ENCODE measurements around the gene INAFM2. TPM values are rescaled to one million over a fixed set of nuclear protein-coding genes. Genes with fewer than 3 reads are reported as not detected.
A peak's percentile ranks its signal among the peaks of the same experiment; 100 is the strongest.

The INAFM2 gene
- polyA plus RNA-seq (2011; rRNA removed) (2.8 and 3.5 TPM in 2 replicates), polyA plus RNA-seq (2017; fragmentation: RNase III; extraction: RNeasy Plus Mini Kit Qiagen cat#74134 plus additional on column Dnase treatment) (3.3 to 3.9 TPM (median 3.8 TPM) in 3 replicates), polyA minus RNA-seq (2011; rRNA and poly(A)+ RNA removed) (0.74 and 1.2 TPM in 2 replicates)
- 0.98 and 1.6 TPM in 2 replicates for polyA plus RNA-seq (2012; cell fraction: cytosol; rRNA removed)
- polyA plus RNA-seq (2012; cell fraction: nucleus; rRNA removed) = 1.0 and 1.2 TPM in 2 replicates

- POLR2A ChIA-PET = interaction anchor here (1.5 to 1.7 kb wide), 2 partner anchors 14 to 18 kb away, joined by 5 read pairs; partner anchors contain the start of gene CCDC9B
- peak within 1 kb of the TSS; percentile 75 for H3K4me3 ChIP-seq
- ATAC-seq (peak; percentile 74 to 92), DNase-seq (ENCODE audit: low read depth in 1 of 2, low spot score in 1 of 2) (peak; percentile 66 to 77), FAIRE-seq (no peak)
- TF ChIP-seq, protein P1, sequence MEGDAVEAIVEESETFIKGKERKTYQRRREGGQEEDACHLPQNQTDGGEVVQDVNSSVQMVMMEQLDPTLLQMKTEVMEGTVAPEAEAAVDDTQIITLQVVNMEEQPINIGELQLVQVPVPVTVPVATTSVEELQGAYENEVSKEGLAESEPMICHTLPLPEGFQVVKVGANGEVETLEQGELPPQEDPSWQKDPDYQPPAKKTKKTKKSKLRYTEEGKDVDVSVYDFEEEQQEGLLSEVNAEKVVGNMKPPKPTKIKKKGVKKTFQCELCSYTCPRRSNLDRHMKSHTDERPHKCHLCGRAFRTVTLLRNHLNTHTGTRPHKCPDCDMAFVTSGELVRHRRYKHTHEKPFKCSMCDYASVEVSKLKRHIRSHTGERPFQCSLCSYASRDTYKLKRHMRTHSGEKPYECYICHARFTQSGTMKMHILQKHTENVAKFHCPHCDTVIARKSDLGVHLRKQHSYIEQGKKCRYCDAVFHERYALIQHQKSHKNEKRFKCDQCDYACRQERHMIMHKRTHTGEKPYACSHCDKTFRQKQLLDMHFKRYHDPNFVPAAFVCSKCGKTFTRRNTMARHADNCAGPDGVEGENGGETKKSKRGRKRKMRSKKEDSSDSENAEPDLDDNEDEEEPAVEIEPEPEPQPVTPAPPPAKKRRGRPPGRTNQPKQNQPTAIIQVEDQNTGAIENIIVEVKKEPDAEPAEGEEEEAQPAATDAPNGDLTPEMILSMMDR (IDR thresholded peaks at IDR 0.05) = peak; percentile 21; the same call in 2 of the 3 replicates
- TF ChIP-seq CEBPB (IDR thresholded peaks at IDR 0.05) (no peak), ZC3H11A (IDR thresholded peaks at IDR 0.05) (no peak), CBX8 (IDR thresholded peaks at IDR 0.05) (no peak), E2F6 (IDR thresholded peaks at IDR 0.05; ENCODE audit: borderline replicate concordance, low read depth) (peak; percentile 52; the same call in 1 of the 2 replicates), RAD21 (conservative IDR thresholded peaks at IDR 0.05 in 1 of 2, IDR thresholded peaks at IDR 0.05 in 1 of 2) (no peak), KDM1A (IDR thresholded peaks at IDR 0.05; ENCODE audit: low read depth) (no peak), JUN (IDR thresholded peaks at IDR 0.05) (peak; percentile 54 to 90; a peak in 4 of 5 replicates), POLR2A (IDR thresholded peaks at IDR 0.05; ENCODE audit: low read length) (0 out of 2 replicates have a peak, but pooled peaks have one; percentile 17)
- TF ChIP-seq, protein P2, sequence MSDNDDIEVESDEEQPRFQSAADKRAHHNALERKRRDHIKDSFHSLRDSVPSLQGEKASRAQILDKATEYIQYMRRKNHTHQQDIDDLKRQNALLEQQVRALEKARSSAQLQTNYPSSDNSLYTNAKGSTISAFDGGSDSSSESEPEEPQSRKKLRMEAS (IDR thresholded peaks at IDR 0.05) = peak; percentile 64
- H3K9me3 ChIP-seq = no peaks in the 10 kb centered on the region
- WGBS (ENCODE audit: missing lambda C conversion rate) = 0% methylated on average over 15 of the region's 103 CpGs
- peak within 1 kb of the TSS; percentile 98 for H3K4me2 ChIP-seq
- H3K27ac ChIP-seq = peak within 1 kb of the TSS; percentile 73 to 90
- CTCF ChIA-PET = interaction anchor here (1.0 to 7.5 kb wide), 8 partner anchors 8 to 100 kb away, joined by 3 to 139 read pairs (median 24); partner anchors contain the start of gene CCDC9B
- H3K4me1 ChIP-seq = peaks cover 9% of the 10 kb centered on the region; the same call in 1 of the 3 replicates
Observed at GRCh38 chr15:40323239-40323952, at the start of gene INAFM2. INAFM2 (plus strand) TSS chr15:40323692; CDS start chr15:40324056, 364 bp downstream.

- CTCF ChIA-PET = interaction anchor here (0.5 to 19.7 kb wide), 61 partner anchors 9 to 490 kb away, joined by 3 to 658 read pairs (median 5); partner anchors contain the start of genes ANKRD63, BMF, CCDC9B and PAK6
- Histone ChIP-seq H3K4me1 (no peaks in the 10 kb centered on the region), H3K4me3 (no peak overlapping the region), H3K4me2 (peak overlapping the region; percentile 34; the same call in 1 of the 3 replicates), H3K27ac (no peak overlapping the region), H3K9me3 (no peaks in the 10 kb centered on the region)
- peak; percentile 40 to 78 for DNase-seq (ENCODE audit: low read depth in 1 of 2, low spot score in 1 of 2)
- peak; percentile 31 to 63; a peak in 5 of 6 replicates for ATAC-seq
- WGBS (ENCODE audit: missing lambda C conversion rate) = 7% methylated on average over 9 of the region's 26 CpGs
- TF ChIP-seq SMC3 (IDR thresholded peaks at IDR 0.05) (peak; percentile 99), RAD21 (conservative IDR thresholded peaks at IDR 0.05 in 1 of 2, IDR thresholded peaks at IDR 0.05 in 1 of 2) (peak; percentile 88 to 89), NR3C1 (IDR thresholded peaks at IDR 0.05) (no peak), CBX2 (IDR thresholded peaks at IDR 0.05; ENCODE audit: borderline replicate concordance, low read depth) (no peak)
- TF ChIP-seq, protein P1 (IDR thresholded peaks at IDR 0.05) = peak; percentile 100
- POLR2A ChIA-PET = interaction anchor here (1.4 to 2.3 kb wide), 2 partner anchors 57 to 228 kb away, joined by 3 to 9 read pairs; no protein-coding TSS in a partner anchor
- FAIRE-seq = no peak
Observed at GRCh38 chr15:40274350-40275274, 48.9 kb upstream of the INAFM2 start.
